Liver (tissue), 9 donors: ENCODE results near the gene AP5Z1. TPM values are rescaled to one million over a fixed set of nuclear protein-coding genes. Genes with fewer than 3 reads are reported as not detected.

Experiments
- DNase-seq: peaks from one replicate; pipeline ENCODE4 v3.0.0-alpha.2; 2017; ENCODE audit warnings: low spot score
- H3K27ac ChIP-seq, 2 donors: one replicate each; pipeline ENCODE4 v1.7.0; 2013; ENCODE audit warnings: inconsistent platforms in 2 of 2, low read length in 2 of 2, control low read depth in 1 of 2, low read depth in 1 of 2, mild to moderate bottlenecking in 1 of 2
- H3K27me3 ChIP-seq, 4 donors: one replicate each; pipeline versions ENCODE4 v1.6.1 to v1.7.0; 2013; ENCODE audit warnings: low read length in 3 of 4, inconsistent platforms in 1 of 4, mild to moderate bottlenecking in 1 of 4, moderate library complexity in 1 of 4; ENCODE audit not compliant: control insufficient read depth in 4 of 4, insufficient read depth in 4 of 4
- H3K36me3 ChIP-seq, 4 donors: one replicate each; pipeline versions ENCODE4 v1.6.1 to v1.7.0; 2013; ENCODE audit warnings: low read length in 3 of 4, mild to moderate bottlenecking in 3 of 4, low read depth in 1 of 4, moderate library complexity in 1 of 4; ENCODE audit not compliant: control insufficient read depth in 4 of 4, insufficient read depth in 3 of 4
- H3K4me1 ChIP-seq, 4 donors: one replicate each; pipeline versions ENCODE4 v1.6.1 to v1.7.0; 2013; ENCODE audit warnings: low read length in 3 of 4, mild to moderate bottlenecking in 3 of 4, moderate library complexity in 1 of 4; ENCODE audit not compliant: control insufficient read depth in 4 of 4, insufficient read depth in 4 of 4
- H3K4me3 ChIP-seq, 3 donors: one replicate each; pipeline versions ENCODE4 v1.6.1 to v1.7.0; 2013; ENCODE audit warnings: low read length in 3 of 3, control low read depth in 1 of 3, low read depth in 1 of 3, mild to moderate bottlenecking in 1 of 3
- H3K9ac ChIP-seq, 2 donors: one replicate each; pipeline ENCODE4 v1.7.0; 2013; ENCODE audit warnings: low read length in 2 of 2, mild to moderate bottlenecking in 2 of 2, moderate library complexity in 2 of 2, control low read depth in 1 of 2, low read depth in 1 of 2
- H3K9me3 ChIP-seq, 4 donors: one replicate each; pipeline versions ENCODE4 v1.6.1 to v1.7.0; 2013; ENCODE audit warnings: low read length in 3 of 4; ENCODE audit not compliant: control insufficient read depth in 4 of 4
- EGR1 ChIP-seq, 2 donors: IDR thresholded peaks; 2 replicates each; pipeline ENCODE4 v1.6.1; 2016 to 2018; ENCODE audit warnings: antibody characterized with exemption in 2 of 2, low read depth in 2 of 2
- FOXA1 ChIP-seq: IDR thresholded peaks from 2 replicates; pipeline ENCODE4 v1.6.1; 2016; ENCODE audit warnings: antibody characterized with exemption
- FOXA2 ChIP-seq: IDR thresholded peaks from 2 replicates; pipeline ENCODE4 v1.6.1; 2016; ENCODE audit warnings: antibody characterized with exemption
- GABPA ChIP-seq, 2 donors: IDR thresholded peaks in 1 of 2; conservative IDR thresholded peaks in 1 of 2; 2 replicates each; pipeline ENCODE4 v1.6.1; 2016; ENCODE audit warnings: antibody characterized with exemption in 2 of 2, mild to moderate bottlenecking in 1 of 2, moderate library complexity in 1 of 2
- HNF4A ChIP-seq, 2 donors: conservative IDR thresholded peaks; 2 replicates each; pipeline ENCODE4 v1.6.1; 2016; ENCODE audit warnings: antibody characterized with exemption in 2 of 2, mild to moderate bottlenecking in 2 of 2
- HNF4G ChIP-seq: IDR thresholded peaks from 2 replicates; pipeline ENCODE4 v1.6.1; 2016; ENCODE audit warnings: antibody characterized with exemption
- JUND ChIP-seq, 2 donors: IDR thresholded peaks; 2 replicates each; pipeline ENCODE4 v1.6.1; 2016; ENCODE audit warnings: antibody characterized with exemption in 2 of 2
- MAX ChIP-seq: IDR thresholded peaks from 2 replicates; pipeline ENCODE4 v1.6.1; 2016; ENCODE audit warnings: antibody characterized with exemption
- NR2F2 ChIP-seq: IDR thresholded peaks from 2 replicates; pipeline ENCODE4 v1.6.1; 2016; ENCODE audit warnings: antibody characterized with exemption
- RAD21 ChIP-seq, 2 donors: IDR thresholded peaks; 2 replicates each; pipeline ENCODE4 v1.6.1; 2016; ENCODE audit warnings: antibody characterized with exemption in 2 of 2, mild to moderate bottlenecking in 2 of 2
- RXRA ChIP-seq, 2 donors: IDR thresholded peaks; 2 replicates each; pipeline ENCODE4 v1.6.1; 2017 to 2018; ENCODE audit warnings: antibody characterized with exemption in 2 of 2, mild to moderate bottlenecking in 1 of 2
- SP1 ChIP-seq: IDR thresholded peaks from 2 replicates; pipeline ENCODE4 v1.6.1; 2018; ENCODE audit warnings: antibody characterized with exemption, mild to moderate bottlenecking
- TAF1 ChIP-seq: conservative IDR thresholded peaks from 2 replicates; pipeline ENCODE4 v1.6.1; 2016; ENCODE audit warnings: antibody characterized with exemption, mild to moderate bottlenecking
- YY1 ChIP-seq: IDR thresholded peaks from 2 replicates; pipeline ENCODE4 v1.6.1; 2016; ENCODE audit warnings: antibody characterized with exemption, mild to moderate bottlenecking
- WGBS: extraction: QIAGEN DNeasy Blood & Tissue Kit; methylation state at CpG from one replicate; pipeline ENCODE4 v1.1.7; 2013; 5-methylcytosine and 5-hydroxymethylcytosine counted together
- polyA plus RNA-seq, 2 donors: library from polyadenylated mRNA; stranded (reverse) in 1 of 2; unstranded in 1 of 2; fragments of 200-250 nt in 1 of 2; fragments of >200 nt in 1 of 2; fragmentation: Nextera tagmentation in 1 of 2; extraction: Ambion mirVana in 1 of 2; gene quantifications; one replicate each; pipeline versions ENCODE4 v1.2.1 to v1.2.3, GENCODE V29; 2013 to 2015
- total RNA-seq, 2 donors: library from RNA; depleted of rRNA; stranded (reverse); fragments of >200 nt; gene quantifications; one replicate each; pipeline ENCODE4 v1.2.3, GENCODE V29; 2014
- TF ChIP-seq, protein P1 (sequence below): IDR thresholded peaks from 2 replicates; pipeline ENCODE4 v1.6.1; 2016; ENCODE audit warnings: antibody characterized with exemption
- TF ChIP-seq, protein P2 (sequence below): fragments of 150-350 bp; IDR thresholded peaks from 2 replicates; pipeline ENCODE4 v1.5.1; 2017; ENCODE audit warnings: improper control_type of control experiment, low read depth, low read length; ENCODE audit not compliant: missing input control
- TF ChIP-seq, protein P3 (sequence below): IDR thresholded peaks from 2 replicates; pipeline ENCODE4 v1.6.1; 2016; ENCODE audit warnings: antibody characterized with exemption
- TF ChIP-seq, protein P4 (sequence below): IDR thresholded peaks from 2 replicates; pipeline ENCODE4 v1.6.1; 2016; ENCODE audit warnings: antibody characterized with exemption, mild to moderate bottlenecking
- donor health status: healthy.
- donor health status: healthy.
- donor health status: healthy.
- donor health status: healthy.
- donor health status: healthy.

Gene AP5Z1
- total and polyA plus RNA-seq, 4 donors: 10.2 to 16.0 (median 14.2) TPM

DNA sequence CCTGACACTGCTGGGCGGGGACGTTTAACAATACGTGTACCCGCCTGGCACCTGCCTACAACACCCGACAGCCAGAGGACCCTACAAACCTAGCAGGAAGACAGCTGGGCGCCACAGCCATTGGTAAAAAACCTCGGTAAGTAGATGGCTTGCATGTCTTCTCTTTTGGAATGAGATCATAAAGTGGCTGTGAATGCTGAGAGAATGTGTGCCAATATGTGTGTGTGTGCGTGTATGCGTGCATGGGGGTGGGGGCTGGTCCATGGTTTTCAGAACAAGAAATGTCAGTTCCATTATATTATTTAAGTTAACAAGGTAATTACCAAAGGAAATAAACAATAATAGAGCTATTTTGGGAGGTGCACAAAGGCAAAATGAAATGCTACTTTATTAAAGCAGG, 47.3 kb downstream of the AP5Z1 start:
- H3K27me3 ChIP-seq: no peaks in the 10 kb centered on the region
- DNase-seq: no peak
- TF ChIP-seq, protein P1, sequence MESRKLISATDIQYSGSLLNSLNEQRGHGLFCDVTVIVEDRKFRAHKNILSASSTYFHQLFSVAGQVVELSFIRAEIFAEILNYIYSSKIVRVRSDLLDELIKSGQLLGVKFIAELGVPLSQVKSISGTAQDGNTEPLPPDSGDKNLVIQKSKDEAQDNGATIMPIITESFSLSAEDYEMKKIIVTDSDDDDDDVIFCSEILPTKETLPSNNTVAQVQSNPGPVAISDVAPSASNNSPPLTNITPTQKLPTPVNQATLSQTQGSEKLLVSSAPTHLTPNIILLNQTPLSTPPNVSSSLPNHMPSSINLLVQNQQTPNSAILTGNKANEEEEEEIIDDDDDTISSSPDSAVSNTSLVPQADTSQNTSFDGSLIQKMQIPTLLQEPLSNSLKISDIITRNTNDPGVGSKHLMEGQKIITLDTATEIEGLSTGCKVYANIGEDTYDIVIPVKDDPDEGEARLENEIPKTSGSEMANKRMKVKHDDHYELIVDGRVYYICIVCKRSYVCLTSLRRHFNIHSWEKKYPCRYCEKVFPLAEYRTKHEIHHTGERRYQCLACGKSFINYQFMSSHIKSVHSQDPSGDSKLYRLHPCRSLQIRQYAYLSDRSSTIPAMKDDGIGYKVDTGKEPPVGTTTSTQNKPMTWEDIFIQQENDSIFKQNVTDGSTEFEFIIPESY: no peak
- TF ChIP-seq NR2F2 (no peak), FOXA2 (no peak), HNF4A (conservative IDR thresholded peaks at IDR 0.05) (no peak), MAX (no peak), JUND (IDR thresholded peaks at IDR 0.05) (no peak), SP1 (no peak), FOXA1 (no peak)
- TF ChIP-seq, protein P2, sequence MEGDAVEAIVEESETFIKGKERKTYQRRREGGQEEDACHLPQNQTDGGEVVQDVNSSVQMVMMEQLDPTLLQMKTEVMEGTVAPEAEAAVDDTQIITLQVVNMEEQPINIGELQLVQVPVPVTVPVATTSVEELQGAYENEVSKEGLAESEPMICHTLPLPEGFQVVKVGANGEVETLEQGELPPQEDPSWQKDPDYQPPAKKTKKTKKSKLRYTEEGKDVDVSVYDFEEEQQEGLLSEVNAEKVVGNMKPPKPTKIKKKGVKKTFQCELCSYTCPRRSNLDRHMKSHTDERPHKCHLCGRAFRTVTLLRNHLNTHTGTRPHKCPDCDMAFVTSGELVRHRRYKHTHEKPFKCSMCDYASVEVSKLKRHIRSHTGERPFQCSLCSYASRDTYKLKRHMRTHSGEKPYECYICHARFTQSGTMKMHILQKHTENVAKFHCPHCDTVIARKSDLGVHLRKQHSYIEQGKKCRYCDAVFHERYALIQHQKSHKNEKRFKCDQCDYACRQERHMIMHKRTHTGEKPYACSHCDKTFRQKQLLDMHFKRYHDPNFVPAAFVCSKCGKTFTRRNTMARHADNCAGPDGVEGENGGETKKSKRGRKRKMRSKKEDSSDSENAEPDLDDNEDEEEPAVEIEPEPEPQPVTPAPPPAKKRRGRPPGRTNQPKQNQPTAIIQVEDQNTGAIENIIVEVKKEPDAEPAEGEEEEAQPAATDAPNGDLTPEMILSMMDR: no peak
- no peaks in the 10 kb centered on the region for H3K9me3 ChIP-seq
- no peaks in the 10 kb centered on the region for H3K36me3 ChIP-seq
- H3K4me3 ChIP-seq: no peak overlapping the region
- H3K9ac ChIP-seq: no peak overlapping the region
- no peaks in the 10 kb centered on the region for H3K4me1 ChIP-seq
- H3K27ac ChIP-seq: no peak overlapping the region
- WGBS: 86% methylated on average over 9 of the region's 9 CpGs

GRCh38 chr7:4823441-4824119, 48.2 kb downstream of the AP5Z1 start:
- no peak for DNase-seq
- H3K4me3 ChIP-seq: no peak overlapping the region
- no peaks in the 10 kb centered on the region for H3K36me3 ChIP-seq
- H3K27me3 ChIP-seq: no peaks in the 10 kb centered on the region
- WGBS: 72% methylated on average over 14 of the region's 14 CpGs
- H3K9me3 ChIP-seq: no peaks in the 10 kb centered on the region
- H3K9ac ChIP-seq: no peak overlapping the region
- no peak overlapping the region for H3K27ac ChIP-seq
- TF ChIP-seq MAX: no peak
- TF ChIP-seq FOXA2: no peak
- TF ChIP-seq JUND (IDR thresholded peaks at IDR 0.05): no peak
- no peak for TF ChIP-seq HNF4G
- TF ChIP-seq, protein P3, sequence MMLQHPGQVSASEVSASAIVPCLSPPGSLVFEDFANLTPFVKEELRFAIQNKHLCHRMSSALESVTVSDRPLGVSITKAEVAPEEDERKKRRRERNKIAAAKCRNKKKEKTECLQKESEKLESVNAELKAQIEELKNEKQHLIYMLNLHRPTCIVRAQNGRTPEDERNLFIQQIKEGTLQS: no peak
- no peak for TF ChIP-seq NR2F2
- no peak for TF ChIP-seq TAF1
- TF ChIP-seq FOXA1: no peak
- TF ChIP-seq HNF4A (conservative IDR thresholded peaks at IDR 0.05): no peak
- TF ChIP-seq, protein P1: no peak
- no peak for TF ChIP-seq YY1
- TF ChIP-seq GABPA (IDR thresholded peaks at IDR 0.05 in 1 of 2, conservative IDR thresholded peaks at IDR 0.05 in 1 of 2): no peak
- TF ChIP-seq, protein P4, sequence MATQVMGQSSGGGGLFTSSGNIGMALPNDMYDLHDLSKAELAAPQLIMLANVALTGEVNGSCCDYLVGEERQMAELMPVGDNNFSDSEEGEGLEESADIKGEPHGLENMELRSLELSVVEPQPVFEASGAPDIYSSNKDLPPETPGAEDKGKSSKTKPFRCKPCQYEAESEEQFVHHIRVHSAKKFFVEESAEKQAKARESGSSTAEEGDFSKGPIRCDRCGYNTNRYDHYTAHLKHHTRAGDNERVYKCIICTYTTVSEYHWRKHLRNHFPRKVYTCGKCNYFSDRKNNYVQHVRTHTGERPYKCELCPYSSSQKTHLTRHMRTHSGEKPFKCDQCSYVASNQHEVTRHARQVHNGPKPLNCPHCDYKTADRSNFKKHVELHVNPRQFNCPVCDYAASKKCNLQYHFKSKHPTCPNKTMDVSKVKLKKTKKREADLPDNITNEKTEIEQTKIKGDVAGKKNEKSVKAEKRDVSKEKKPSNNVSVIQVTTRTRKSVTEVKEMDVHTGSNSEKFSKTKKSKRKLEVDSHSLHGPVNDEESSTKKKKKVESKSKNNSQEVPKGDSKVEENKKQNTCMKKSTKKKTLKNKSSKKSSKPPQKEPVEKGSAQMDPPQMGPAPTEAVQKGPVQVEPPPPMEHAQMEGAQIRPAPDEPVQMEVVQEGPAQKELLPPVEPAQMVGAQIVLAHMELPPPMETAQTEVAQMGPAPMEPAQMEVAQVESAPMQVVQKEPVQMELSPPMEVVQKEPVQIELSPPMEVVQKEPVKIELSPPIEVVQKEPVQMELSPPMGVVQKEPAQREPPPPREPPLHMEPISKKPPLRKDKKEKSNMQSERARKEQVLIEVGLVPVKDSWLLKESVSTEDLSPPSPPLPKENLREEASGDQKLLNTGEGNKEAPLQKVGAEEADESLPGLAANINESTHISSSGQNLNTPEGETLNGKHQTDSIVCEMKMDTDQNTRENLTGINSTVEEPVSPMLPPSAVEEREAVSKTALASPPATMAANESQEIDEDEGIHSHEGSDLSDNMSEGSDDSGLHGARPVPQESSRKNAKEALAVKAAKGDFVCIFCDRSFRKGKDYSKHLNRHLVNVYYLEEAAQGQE: no peak
- TF ChIP-seq EGR1 (IDR thresholded peaks at IDR 0.05; ENCODE audit: low read depth in 2 of 2): no peak
- TF ChIP-seq, protein P2: no peak
- TF ChIP-seq SP1: no peak
- TF ChIP-seq RAD21 (IDR thresholded peaks at IDR 0.05): no peak
- no peak for TF ChIP-seq RXRA (IDR thresholded peaks at IDR 0.05)
- H3K4me1 ChIP-seq: no peaks in the 10 kb centered on the region
